Measurements from ENCODE around the gene PPP1R14C.

PPP1R14C gene

GRCh38 chr6:150252714-150253444 is 110.0 kb downstream of the PPP1R14C start:
- DNase-seq = no peak

- DNase-seq = no peak
Measured at GRCh38 chr6:150253489-150253888, 110.6 kb downstream of the PPP1R14C start.

GRCh38 chr6:150254770-150255169 is 111.9 kb downstream of the PPP1R14C start:
- DNase-seq = no peak

GRCh38 chr6:150255840-150256239 is 113.0 kb downstream of the PPP1R14C start:
- no peak for DNase-seq

GRCh38 chr6:150256618-150257272 is 113.9 kb downstream of the PPP1R14C start:
- no peak for DNase-seq

GRCh38 chr6:150258381-150258780 is 115.5 kb downstream of the PPP1R14C start:
- DNase-seq = no peak

- DNase-seq = no peak
Measured at GRCh38 chr6:150260931-150261330, 118.1 kb downstream of the PPP1R14C start.

GRCh38 chr6:150261997-150262697 is 119.3 kb downstream of the PPP1R14C start:
- DNase-seq = no peak

- no peak for DNase-seq
Measured at GRCh38 chr6:150263765-150264404, 121.0 kb downstream of the PPP1R14C start.

GRCh38 chr6:150266309-150266708 is 123.5 kb downstream of the PPP1R14C start:
- DNase-seq = no peak

- no peak for DNase-seq
Measured at GRCh38 chr6:150266963-150267685, 124.3 kb downstream of the PPP1R14C start.

- no peak for DNase-seq
Measured at GRCh38 chr6:150267686-150268561, 125.1 kb downstream of the PPP1R14C start.

GRCh38 chr6:150269130-150269856 is 126.4 kb downstream of the PPP1R14C start:
- no peak for DNase-seq

- DNase-seq = no peak
Measured at GRCh38 chr6:150269857-150270223, 127.0 kb downstream of the PPP1R14C start.

GRCh38 chr6:150270330-150271052 is 127.6 kb downstream of the PPP1R14C start:
- DNase-seq = no peak

GRCh38 chr6:150271172-150271500 is 128.3 kb downstream of the PPP1R14C start:
- no peak for DNase-seq

- no peak for DNase-seq
Measured at GRCh38 chr6:150271501-150272263, 128.8 kb downstream of the PPP1R14C start.

GRCh38 chr6:150272264-150272975 is 129.6 kb downstream of the PPP1R14C start:
- no peak for DNase-seq

- DNase-seq = no peak
Measured at GRCh38 chr6:150272976-150273315, 130.1 kb downstream of the PPP1R14C start.

Measured in cortex of kidney (tissue), 1 donor.